HEK293 (cell line): ENCODE measurements around the gene CD68.
A peak's percentile ranks its signal among the peaks of the same experiment; 100 is the strongest.

Experiments
- CTCF ChIA-PET: fragments of 350-600 bp; formaldehyde crosslinking; extraction: SDS; loops from one replicate; lab custom pipeline; 2021; ENCODE audit warnings: antibody characterized with exemption; lab: Yijun Ruan, JAX
- POLR2A ChIA-PET: fragments of 300-600 bp; formaldehyde crosslinking; extraction: SDS; loops from one replicate; lab custom pipeline; 2020; ENCODE audit warnings: antibody characterized with exemption, inconsistent platforms; lab: Yijun Ruan, JAX
- H3K27ac ChIP-seq: fragments of 200-500 bp; sonication (Bioruptor generic); 2 replicates; pipeline ENCODE4 v1.5.1; 2014; ENCODE audit warnings: low read depth, low read length, control low read depth, inconsistent platforms; ENCODE audit errors: extremely low read depth
- H3K36me3 ChIP-seq, 2 experiments: fragments of 200-500 bp in 1 of 2; sonication (Bioruptor generic) in 1 of 2; 1 replicate in 1 of 2; 2 replicates in 1 of 2; pipeline ENCODE4 v1.5.1; 2014 to 2017; ENCODE audit warnings: inconsistent platforms in 2 of 2, low read length in 2 of 2; ENCODE audit not compliant: control insufficient read depth in 2 of 2, insufficient read depth in 1 of 2
- H3K4me1 ChIP-seq: fragments of 200-500 bp; sonication (Bioruptor generic); 2 replicates; pipeline ENCODE4 v1.5.1; 2014; ENCODE audit warnings: mild to moderate bottlenecking, low read length, inconsistent platforms; ENCODE audit not compliant: control insufficient read depth, insufficient read depth
- H3K4me3 ChIP-seq: 2 replicates; pipeline ENCODE4 v1.5.1; 2011; ENCODE audit warnings: low read depth, mild to moderate bottlenecking, control low read depth, low read length, moderate library complexity
- H3K9me3 ChIP-seq: fragments of 200-500 bp; sonication (Bioruptor generic); 2 replicates; pipeline ENCODE4 v1.5.1; 2014; ENCODE audit warnings: low read depth, low read length, inconsistent platforms; ENCODE audit not compliant: control insufficient read depth, insufficient read depth
- BCL11A ChIP-seq: fragments of 450-650 bp; formaldehyde crosslinking; IDR thresholded peaks from 2 replicates; pipeline ENCODE4 v1.5.1; 2016; ENCODE audit warnings: low read depth, missing biosample characterization, missing genetic modification characterization
- IKZF3 ChIP-seq: fragments of 450-650 bp; IDR thresholded peaks from 2 replicates; pipeline ENCODE4 v1.5.0; 2018; ENCODE audit warnings: missing biosample characterization, mild to moderate bottlenecking, missing genetic modification characterization, moderate library complexity
- KLF9 ChIP-seq: fragments of 450-650 bp; formaldehyde crosslinking; IDR thresholded peaks from 2 replicates; pipeline ENCODE4 v1.5.1; 2016; ENCODE audit warnings: missing biosample characterization, missing genetic modification characterization, low read depth
- PATZ1 ChIP-seq: fragments of 450-650 bp; formaldehyde crosslinking; IDR thresholded peaks from 2 replicates; pipeline ENCODE4 v1.5.1; 2016; ENCODE audit warnings: missing biosample characterization, missing genetic modification characterization
- PBX3 ChIP-seq: sonication (generic); formaldehyde crosslinking; IDR thresholded peaks from 2 replicates; pipeline ENCODE4 v1.8.1; 2022; ENCODE audit warnings: mild to moderate bottlenecking, moderate library complexity, missing genetic modification reagents
- SP3 ChIP-seq: fragments of 450-650 bp; formaldehyde crosslinking; IDR thresholded peaks from 2 replicates; pipeline ENCODE4 v1.5.1; 2016; ENCODE audit warnings: missing biosample characterization, missing genetic modification characterization
- ZNF114 ChIP-seq: fragments of 450-650 bp; formaldehyde crosslinking; IDR thresholded peaks from 2 replicates; pipeline ENCODE4 v1.5.0; 2017; ENCODE audit warnings: missing biosample characterization, missing genetic modification characterization
- ZNF157 ChIP-seq: fragments of 450-650 bp; formaldehyde crosslinking; IDR thresholded peaks from 2 replicates; pipeline ENCODE4 v1.5.1; 2016; ENCODE audit warnings: missing biosample characterization, missing genetic modification characterization
- ZNF223 ChIP-seq: fragments of 450-650 bp; formaldehyde crosslinking; IDR thresholded peaks from 2 replicates; pipeline ENCODE4 v1.5.1; 2016; ENCODE audit warnings: missing biosample characterization, missing genetic modification characterization
- ZNF311 ChIP-seq: fragments of 450-650 bp; formaldehyde crosslinking; IDR thresholded peaks from 2 replicates; pipeline ENCODE4 v1.5.1; 2017; ENCODE audit warnings: missing biosample characterization, missing genetic modification characterization, borderline replicate concordance
- ZNF449 ChIP-seq: fragments of 450-650 bp; formaldehyde crosslinking; IDR thresholded peaks from 2 replicates; pipeline ENCODE4 v1.5.1; 2017; ENCODE audit warnings: missing biosample characterization, mild to moderate bottlenecking, missing genetic modification characterization, moderate library complexity
- ZNF626 ChIP-seq: fragments of 450-650 bp; sonication (Bioruptor Pico); formaldehyde crosslinking; IDR thresholded peaks from 2 replicates; pipeline ENCODE4 v1.5.1; 2018; ENCODE audit warnings: missing biosample characterization, missing genetic modification characterization, inconsistent platforms
- ZNF707 ChIP-seq: fragments of 450-650 bp; formaldehyde crosslinking; IDR thresholded peaks from 2 replicates; pipeline ENCODE4 v1.5.1; 2016; ENCODE audit warnings: missing biosample characterization, missing genetic modification characterization
- ZNF776 ChIP-seq: fragments of 450-650 bp; formaldehyde crosslinking; IDR thresholded peaks from 2 replicates; pipeline ENCODE4 v1.5.0; 2017; ENCODE audit warnings: missing biosample characterization, missing genetic modification characterization, borderline replicate concordance
- ZSCAN18 ChIP-seq: fragments of 450-650 bp; formaldehyde crosslinking; IDR thresholded peaks from 2 replicates; pipeline ENCODE4 v1.5.1; 2016; ENCODE audit warnings: missing biosample characterization, missing genetic modification characterization
- ZSCAN30 ChIP-seq: fragments of 450-650 bp; IDR thresholded peaks from 2 replicates; pipeline ENCODE4 v1.5.1; 2018; ENCODE audit warnings: missing biosample characterization, mild to moderate bottlenecking, missing genetic modification characterization, moderate library complexity
- TF ChIP-seq, protein P1 (sequence below): fragments of 450-650 bp; formaldehyde crosslinking; IDR thresholded peaks from 2 replicates; pipeline ENCODE4 v1.5.1; 2016; ENCODE audit warnings: missing biosample characterization, missing genetic modification characterization
- TF ChIP-seq, protein P2 (sequence below): fragments of 450-650 bp; formaldehyde crosslinking; IDR thresholded peaks from 2 replicates; pipeline ENCODE4 v1.5.1; 2016; ENCODE audit warnings: missing biosample characterization, missing genetic modification characterization, low read depth
- TF ChIP-seq, protein P3 (sequence below): fragments of 450-650 bp; formaldehyde crosslinking; IDR thresholded peaks from 2 replicates; pipeline ENCODE4 v1.5.1; 2016; ENCODE audit warnings: missing biosample characterization, missing genetic modification characterization
- TF ChIP-seq, protein P4 (sequence below): fragments of 450-650 bp; formaldehyde crosslinking; IDR thresholded peaks from 2 replicates; pipeline ENCODE4 v1.5.1; 2017; ENCODE audit warnings: missing biosample characterization, missing genetic modification characterization
- TF ChIP-seq, protein P5 (sequence below): fragments of 450-650 bp; formaldehyde crosslinking; IDR thresholded peaks from 2 replicates; pipeline ENCODE4 v1.5.1; 2016; ENCODE audit warnings: missing biosample characterization, missing genetic modification characterization

The CD68 gene

DNA sequence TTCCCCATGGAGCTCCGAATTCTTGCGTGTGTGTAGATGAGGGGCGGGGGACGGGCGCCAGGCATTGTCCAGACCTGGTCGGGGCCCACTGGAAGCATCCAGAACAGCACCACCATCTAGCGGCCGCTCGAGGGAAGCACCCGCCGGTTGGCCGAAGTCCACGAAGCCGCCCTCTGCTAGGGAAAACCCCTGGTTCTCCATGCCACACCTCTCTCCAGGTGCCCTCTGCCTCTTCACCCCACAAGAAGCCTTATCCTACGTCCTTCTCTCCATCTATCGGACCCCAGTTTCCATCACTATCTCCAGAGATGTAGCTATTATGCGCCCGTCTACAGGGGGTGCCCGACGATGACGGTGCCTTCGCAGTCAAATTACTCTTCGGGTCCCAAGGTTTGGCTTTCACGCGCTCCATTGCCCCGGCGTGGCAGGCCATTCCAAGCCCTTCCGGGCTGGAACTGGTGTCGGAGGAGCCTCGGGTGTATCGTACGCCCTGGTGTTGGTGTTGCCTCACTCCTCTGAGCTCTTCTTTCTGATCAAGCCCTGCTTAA lies 18.3 kb upstream of the CD68 start:
- Histone ChIP-seq H3K36me3 (peaks cover 26 to 33% of the 10 kb centered on the region in 2 experiments), H3K9me3 (no peaks in the 10 kb centered on the region), H3K27ac (peak overlapping the region; percentile 93), H3K4me1 (peaks cover 11% of the 10 kb centered on the region), H3K4me3 (peak overlapping the region; percentile 85)
- ChIA-PET CTCF (interaction anchor here (0.6 to 5.1 kb wide), 92 partner anchors 9 to 631 kb away, joined by 3 to 112 read pairs (median 4); partner anchors contain the start of genes KCTD11, MPDU1, NEURL4 and PLSCR3), POLR2A (interaction anchor here (0.6 to 2.8 kb wide), 28 partner anchors 9 to 232 kb away, joined by 3 to 17 read pairs (median 5); partner anchors contain the start of genes CD68, CHRNB1, FXR2 and MPDU1)
- TF ChIP-seq IKZF3 (tag by site-specific recombination) (peak; percentile 38; the same call in 1 of the 2 replicates), ZNF449 (no peak), PATZ1 (tag by site-specific recombination) (peak; percentile 24), ZNF626 (no peak), ZNF157 (no peak), SP3 (tag by site-specific recombination) (peak; percentile 21; the same call in 1 of the 2 replicates), ZNF707 (tag by site-specific recombination) (no peak), ZNF776 (tag by site-specific recombination) (no peak), ZSCAN18 (tag by site-specific recombination) (no peak), PBX3 (CRISPR knock-in tag) (no peak), KLF9 (tag by site-specific recombination) (peak; percentile 80), ZNF223 (tag by site-specific recombination) (peak; percentile 44; the same call in 1 of the 2 replicates), ZSCAN30 (peak; percentile 73; the same call in 1 of the 2 replicates), ZNF114 (no peak), ZNF311 (no peak), BCL11A (peak; percentile 68; the same call in 1 of the 2 replicates)
- TF ChIP-seq, protein P1, sequence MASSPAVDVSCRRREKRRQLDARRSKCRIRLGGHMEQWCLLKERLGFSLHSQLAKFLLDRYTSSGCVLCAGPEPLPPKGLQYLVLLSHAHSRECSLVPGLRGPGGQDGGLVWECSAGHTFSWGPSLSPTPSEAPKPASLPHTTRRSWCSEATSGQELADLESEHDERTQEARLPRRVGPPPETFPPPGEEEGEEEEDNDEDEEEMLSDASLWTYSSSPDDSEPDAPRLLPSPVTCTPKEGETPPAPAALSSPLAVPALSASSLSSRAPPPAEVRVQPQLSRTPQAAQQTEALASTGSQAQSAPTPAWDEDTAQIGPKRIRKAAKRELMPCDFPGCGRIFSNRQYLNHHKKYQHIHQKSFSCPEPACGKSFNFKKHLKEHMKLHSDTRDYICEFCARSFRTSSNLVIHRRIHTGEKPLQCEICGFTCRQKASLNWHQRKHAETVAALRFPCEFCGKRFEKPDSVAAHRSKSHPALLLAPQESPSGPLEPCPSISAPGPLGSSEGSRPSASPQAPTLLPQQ (tag by site-specific recombination), result peak; percentile 99
- TF ChIP-seq, protein P2, sequence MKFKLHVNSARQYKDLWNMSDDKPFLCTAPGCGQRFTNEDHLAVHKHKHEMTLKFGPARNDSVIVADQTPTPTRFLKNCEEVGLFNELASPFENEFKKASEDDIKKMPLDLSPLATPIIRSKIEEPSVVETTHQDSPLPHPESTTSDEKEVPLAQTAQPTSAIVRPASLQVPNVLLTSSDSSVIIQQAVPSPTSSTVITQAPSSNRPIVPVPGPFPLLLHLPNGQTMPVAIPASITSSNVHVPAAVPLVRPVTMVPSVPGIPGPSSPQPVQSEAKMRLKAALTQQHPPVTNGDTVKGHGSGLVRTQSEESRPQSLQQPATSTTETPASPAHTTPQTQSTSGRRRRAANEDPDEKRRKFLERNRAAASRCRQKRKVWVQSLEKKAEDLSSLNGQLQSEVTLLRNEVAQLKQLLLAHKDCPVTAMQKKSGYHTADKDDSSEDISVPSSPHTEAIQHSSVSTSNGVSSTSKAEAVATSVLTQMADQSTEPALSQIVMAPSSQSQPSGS (tag by site-specific recombination), result no peak
- TF ChIP-seq, protein P3, sequence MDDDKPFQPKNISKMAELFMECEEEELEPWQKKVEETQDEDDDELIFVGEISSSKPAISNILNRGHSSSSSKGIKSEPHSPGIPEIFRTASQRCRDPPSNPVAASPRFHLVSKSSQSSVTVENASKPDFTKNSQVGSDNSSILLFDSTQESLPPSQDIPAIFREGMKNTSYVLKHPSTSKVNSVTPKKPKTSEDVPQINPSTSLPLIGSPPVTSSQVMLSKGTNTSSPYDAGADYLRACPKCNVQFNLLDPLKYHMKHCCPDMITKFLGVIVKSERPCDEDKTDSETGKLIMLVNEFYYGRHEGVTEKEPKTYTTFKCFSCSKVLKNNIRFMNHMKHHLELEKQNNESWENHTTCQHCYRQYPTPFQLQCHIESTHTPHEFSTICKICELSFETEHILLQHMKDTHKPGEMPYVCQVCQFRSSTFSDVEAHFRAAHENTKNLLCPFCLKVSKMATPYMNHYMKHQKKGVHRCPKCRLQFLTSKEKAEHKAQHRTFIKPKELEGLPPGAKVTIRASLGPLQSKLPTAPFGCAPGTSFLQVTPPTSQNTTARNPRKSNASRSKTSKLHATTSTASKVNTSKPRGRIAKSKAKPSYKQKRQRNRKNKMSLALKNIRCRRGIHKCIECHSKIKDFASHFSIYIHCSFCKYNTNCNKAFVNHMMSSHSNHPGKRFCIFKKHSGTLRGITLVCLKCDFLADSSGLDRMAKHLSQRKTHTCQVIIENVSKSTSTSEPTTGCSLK (tag by site-specific recombination), result no peak
- TF ChIP-seq, protein P4, sequence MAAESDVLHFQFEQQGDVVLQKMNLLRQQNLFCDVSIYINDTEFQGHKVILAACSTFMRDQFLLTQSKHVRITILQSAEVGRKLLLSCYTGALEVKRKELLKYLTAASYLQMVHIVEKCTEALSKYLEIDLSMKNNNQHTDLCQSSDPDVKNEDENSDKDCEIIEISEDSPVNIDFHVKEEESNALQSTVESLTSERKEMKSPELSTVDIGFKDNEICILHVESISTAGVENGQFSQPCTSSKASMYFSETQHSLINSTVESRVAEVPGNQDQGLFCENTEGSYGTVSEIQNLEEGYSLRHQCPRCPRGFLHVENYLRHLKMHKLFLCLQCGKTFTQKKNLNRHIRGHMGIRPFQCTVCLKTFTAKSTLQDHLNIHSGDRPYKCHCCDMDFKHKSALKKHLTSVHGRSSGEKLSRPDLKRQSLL (tag by site-specific recombination), result no peak
- TF ChIP-seq, protein P5, sequence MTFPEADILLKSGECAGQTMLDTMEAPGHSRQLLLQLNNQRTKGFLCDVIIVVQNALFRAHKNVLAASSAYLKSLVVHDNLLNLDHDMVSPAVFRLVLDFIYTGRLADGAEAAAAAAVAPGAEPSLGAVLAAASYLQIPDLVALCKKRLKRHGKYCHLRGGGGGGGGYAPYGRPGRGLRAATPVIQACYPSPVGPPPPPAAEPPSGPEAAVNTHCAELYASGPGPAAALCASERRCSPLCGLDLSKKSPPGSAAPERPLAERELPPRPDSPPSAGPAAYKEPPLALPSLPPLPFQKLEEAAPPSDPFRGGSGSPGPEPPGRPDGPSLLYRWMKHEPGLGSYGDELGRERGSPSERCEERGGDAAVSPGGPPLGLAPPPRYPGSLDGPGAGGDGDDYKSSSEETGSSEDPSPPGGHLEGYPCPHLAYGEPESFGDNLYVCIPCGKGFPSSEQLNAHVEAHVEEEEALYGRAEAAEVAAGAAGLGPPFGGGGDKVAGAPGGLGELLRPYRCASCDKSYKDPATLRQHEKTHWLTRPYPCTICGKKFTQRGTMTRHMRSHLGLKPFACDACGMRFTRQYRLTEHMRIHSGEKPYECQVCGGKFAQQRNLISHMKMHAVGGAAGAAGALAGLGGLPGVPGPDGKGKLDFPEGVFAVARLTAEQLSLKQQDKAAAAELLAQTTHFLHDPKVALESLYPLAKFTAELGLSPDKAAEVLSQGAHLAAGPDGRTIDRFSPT (tag by site-specific recombination), result peak; percentile 86
